Tibial artery (tissue), 4 donors: ENCODE results near the gene DNAH3.
"Not testable (repeated sequence)": the region's sequence is repeated elsewhere in the genome, so short reads cannot be mapped to it uniquely, and the experiment has no call there.

Experiments used
- DNase-seq, 2 donors: peaks; one replicate each; pipeline ENCODE4 v3.0.0-alpha.2; 2019
- H3K27ac ChIP-seq, 2 donors: fragments of 200-600 bp; sonication (generic) in 1 of 2; 1 replicate in 1 of 2; 2 replicates in 1 of 2; pipeline ENCODE4 v1.5.1; 2018 to 2019; ENCODE audit warnings: mild to moderate bottlenecking in 1 of 2
- H3K27me3 ChIP-seq, 2 donors: fragments of 200-600 bp; sonication (generic) in 1 of 2; one replicate each; pipeline versions ENCODE4 v1.5.1 to v1.6.0; 2016 to 2019
- H3K36me3 ChIP-seq, 3 donors: fragments of 200-600 bp; sonication (generic) in 2 of 3; one replicate each; pipeline ENCODE4 v1.5.1; 2016 to 2019; ENCODE audit warnings: mild to moderate bottlenecking in 2 of 3
- H3K4me1 ChIP-seq, 4 donors: fragments of 200-600 bp; sonication (generic) in 2 of 4; 1 replicate in 3 of 4; 2 replicates in 1 of 4; pipeline ENCODE4 v1.5.1; 2016 to 2019
- H3K4me3 ChIP-seq, 2 donors: fragments of 200-600 bp; sonication (generic) in 1 of 2; 1 replicate in 1 of 2; 2 replicates in 1 of 2; pipeline ENCODE4 v1.5.1; 2018 to 2019; ENCODE audit warnings: mild to moderate bottlenecking in 2 of 2
- H3K9me3 ChIP-seq, 3 donors: fragments of 200-600 bp; sonication (generic) in 1 of 3; one replicate each; pipeline ENCODE4 v1.5.1; 2016 to 2019
- intact Hi-C: fragments of 100-400 bp; cut with DNase I; formaldehyde crosslinking; loops from one replicate; pipeline ENCODE4 v1.15.0; 2023; ENCODE audit warnings: low total_unique reads
- TF ChIP-seq, protein P1 (sequence below), 2 experiments: fragments of 200-600 bp in 1 of 2; fragments of 450-650 bp in 1 of 2; IDR thresholded peaks; one replicate each; pipeline ENCODE4 v1.5.1; 2017 to 2019; ENCODE audit warnings: antibody characterized with exemption in 2 of 2, mild to moderate bottlenecking in 1 of 2, moderate library complexity in 1 of 2

DNAH3 gene

DNA sequence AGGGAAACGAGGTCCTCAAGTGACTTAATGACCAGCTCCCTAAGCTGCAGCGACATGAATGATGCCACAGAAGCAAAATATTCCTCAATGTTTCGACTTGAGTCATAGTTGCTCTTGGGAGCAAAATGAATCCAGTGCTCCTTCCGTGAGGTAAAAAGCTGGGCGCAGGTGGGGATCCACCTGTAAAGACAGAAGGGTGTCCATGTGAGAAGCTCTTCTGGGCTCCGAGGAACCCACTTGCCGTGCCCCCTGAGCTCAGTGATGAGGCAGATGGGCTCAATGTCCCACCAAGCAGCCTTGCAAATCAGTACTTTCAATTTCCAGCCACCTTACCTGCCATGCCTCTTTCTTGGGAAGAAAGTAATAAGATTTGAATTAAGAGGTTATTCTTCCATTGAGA lies 25.5 kb downstream of the DNAH3 start:
- Histone ChIP-seq H3K4me1 (no peaks in the 10 kb centered on the region), H3K4me3 (no peak overlapping the region), H3K27me3 (peaks cover 0 to 3% of the 10 kb centered on the region in 2 donors), H3K36me3 (no peaks in the 10 kb centered on the region), H3K27ac (no peak overlapping the region), H3K9me3 (no peaks in the 10 kb centered on the region)
- intact Hi-C loops, result no loop called here
- DNase-seq, result no peak
- TF ChIP-seq, protein P1, sequence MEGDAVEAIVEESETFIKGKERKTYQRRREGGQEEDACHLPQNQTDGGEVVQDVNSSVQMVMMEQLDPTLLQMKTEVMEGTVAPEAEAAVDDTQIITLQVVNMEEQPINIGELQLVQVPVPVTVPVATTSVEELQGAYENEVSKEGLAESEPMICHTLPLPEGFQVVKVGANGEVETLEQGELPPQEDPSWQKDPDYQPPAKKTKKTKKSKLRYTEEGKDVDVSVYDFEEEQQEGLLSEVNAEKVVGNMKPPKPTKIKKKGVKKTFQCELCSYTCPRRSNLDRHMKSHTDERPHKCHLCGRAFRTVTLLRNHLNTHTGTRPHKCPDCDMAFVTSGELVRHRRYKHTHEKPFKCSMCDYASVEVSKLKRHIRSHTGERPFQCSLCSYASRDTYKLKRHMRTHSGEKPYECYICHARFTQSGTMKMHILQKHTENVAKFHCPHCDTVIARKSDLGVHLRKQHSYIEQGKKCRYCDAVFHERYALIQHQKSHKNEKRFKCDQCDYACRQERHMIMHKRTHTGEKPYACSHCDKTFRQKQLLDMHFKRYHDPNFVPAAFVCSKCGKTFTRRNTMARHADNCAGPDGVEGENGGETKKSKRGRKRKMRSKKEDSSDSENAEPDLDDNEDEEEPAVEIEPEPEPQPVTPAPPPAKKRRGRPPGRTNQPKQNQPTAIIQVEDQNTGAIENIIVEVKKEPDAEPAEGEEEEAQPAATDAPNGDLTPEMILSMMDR (IDR thresholded peaks at IDR 0.05), result no peak

DNA sequence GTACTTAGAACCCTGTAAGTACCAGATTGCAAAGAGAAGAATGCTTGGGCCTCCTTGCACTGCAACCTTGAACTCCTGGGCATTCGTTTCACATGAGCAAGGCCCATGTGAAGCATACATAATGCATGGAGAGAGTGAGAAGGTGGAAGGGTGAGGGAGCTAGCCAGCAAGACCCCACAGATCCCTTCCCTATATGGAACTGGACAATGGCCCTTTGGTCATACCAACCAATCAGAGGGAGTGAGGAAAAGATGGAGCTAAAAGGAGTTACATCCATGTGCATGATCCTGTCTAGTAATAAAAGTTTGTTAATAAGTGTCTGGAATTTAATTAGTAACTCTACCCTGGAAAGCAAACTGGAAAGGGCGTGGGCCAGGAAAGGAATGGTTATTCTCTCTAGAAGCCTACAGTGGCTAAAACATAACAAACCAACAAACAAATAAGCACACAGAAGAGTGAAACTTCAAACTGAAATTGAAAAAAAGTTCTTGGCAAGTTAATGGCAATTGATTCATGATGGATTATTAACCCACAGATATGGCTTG lies 29.6 kb downstream of the DNAH3 start:
- no peak for DNase-seq
- intact Hi-C loops, result no loop called here
- no peak overlapping the region for H3K4me3 ChIP-seq
- no peaks in the 10 kb centered on the region for H3K27me3 ChIP-seq
- H3K9me3 ChIP-seq, result no peaks in the 10 kb centered on the region
- H3K4me1 ChIP-seq, result no peaks in the 10 kb centered on the region
- TF ChIP-seq, protein P1 (IDR thresholded peaks at IDR 0.05), result no peak
- no peaks in the 10 kb centered on the region for H3K36me3 ChIP-seq
- H3K27ac ChIP-seq, result no peak overlapping the region

DNA sequence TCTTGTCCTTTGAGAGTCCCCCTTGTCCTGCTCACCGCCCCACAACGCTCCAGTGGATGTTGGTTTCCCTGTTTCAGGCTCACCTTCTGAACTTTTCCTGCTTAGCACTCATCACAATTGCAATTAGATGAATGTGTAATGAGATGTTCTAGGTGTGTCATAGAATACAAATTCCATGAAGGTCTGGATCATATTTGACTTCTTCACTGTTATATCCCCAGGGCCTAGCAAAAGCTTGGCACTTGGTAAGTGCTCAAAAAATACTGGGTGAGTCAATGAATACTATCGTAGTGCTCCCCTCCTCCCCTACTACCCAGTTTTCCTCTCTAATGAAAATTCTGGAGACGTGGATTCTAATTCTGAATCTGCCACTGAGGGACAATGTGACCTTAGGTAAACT lies 33.1 kb downstream of the DNAH3 start:
- Histone ChIP-seq H3K9me3 (no peaks in the 10 kb centered on the region), H3K27ac (no peak overlapping the region), H3K27me3 (no peaks in the 10 kb centered on the region), H3K4me3 (no peak overlapping the region), H3K4me1 (no peaks in the 10 kb centered on the region), H3K36me3 (no peaks in the 10 kb centered on the region)
- TF ChIP-seq, protein P1 (IDR thresholded peaks at IDR 0.05), result no peak
- DNase-seq, result no peak
- intact Hi-C loops, result no loop called here

DNA sequence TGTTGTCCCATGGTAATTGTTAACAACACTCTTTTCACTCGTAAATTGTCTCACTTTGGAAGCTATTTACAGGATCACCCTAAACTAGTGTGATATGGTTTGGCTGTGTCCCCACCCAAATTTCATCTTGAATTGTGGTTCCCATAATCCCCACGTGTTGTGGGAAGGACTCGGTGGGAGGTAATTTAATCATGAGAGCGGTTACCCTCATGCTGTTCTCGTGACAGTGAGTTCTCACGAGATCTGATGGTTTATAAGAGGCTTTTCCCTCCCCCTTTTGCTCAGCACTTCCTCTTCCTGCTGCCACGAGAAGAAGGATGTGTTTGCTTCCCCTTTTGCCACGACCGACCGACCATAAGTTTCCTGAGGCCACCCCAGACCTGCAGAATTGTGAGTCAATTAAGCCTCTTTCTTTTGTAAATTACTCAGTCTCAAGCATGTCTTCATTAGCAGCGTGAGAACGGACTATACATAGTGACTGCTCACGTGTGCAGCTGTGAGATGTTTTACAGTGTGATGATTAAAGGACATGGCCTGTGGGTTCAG lies 34.4 kb downstream of the DNAH3 start:
- H3K27me3 ChIP-seq, result no peaks in the 10 kb centered on the region
- no peak overlapping the region for H3K4me3 ChIP-seq
- H3K9me3 ChIP-seq, result no peaks in the 10 kb centered on the region
- no peaks in the 10 kb centered on the region for H3K36me3 ChIP-seq
- intact Hi-C loops, result no loop called here
- TF ChIP-seq, protein P1 (IDR thresholded peaks at IDR 0.05), result no peak
- no peaks in the 10 kb centered on the region for H3K4me1 ChIP-seq
- no peak for DNase-seq
- no peak overlapping the region for H3K27ac ChIP-seq

DNA sequence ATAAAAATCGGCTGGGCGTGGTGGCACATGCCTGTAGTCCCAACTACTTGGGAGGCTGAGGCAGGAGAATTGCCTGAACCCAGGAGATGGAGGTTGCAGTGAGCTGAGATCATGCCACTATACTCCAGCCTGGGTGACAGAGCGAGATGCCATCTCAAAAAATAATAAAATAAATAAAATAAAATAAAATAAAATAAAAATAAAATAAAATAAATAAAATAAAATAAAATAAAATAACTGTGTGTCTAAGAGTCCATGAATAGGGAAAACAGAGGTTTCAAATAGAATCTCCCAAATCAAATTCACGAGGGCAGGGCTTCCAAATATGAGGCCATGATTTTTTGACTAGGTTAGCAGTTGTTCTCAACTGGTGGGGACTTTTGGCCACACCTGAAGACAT lies 35.1 kb downstream of the DNAH3 start:
- H3K9me3 ChIP-seq, H3K4me3 ChIP-seq, intact Hi-C loops, H3K4me1 ChIP-seq, DNase-seq, H3K27ac ChIP-seq, H3K27me3 ChIP-seq, H3K36me3 ChIP-seq: not testable (repeated sequence)

DNA sequence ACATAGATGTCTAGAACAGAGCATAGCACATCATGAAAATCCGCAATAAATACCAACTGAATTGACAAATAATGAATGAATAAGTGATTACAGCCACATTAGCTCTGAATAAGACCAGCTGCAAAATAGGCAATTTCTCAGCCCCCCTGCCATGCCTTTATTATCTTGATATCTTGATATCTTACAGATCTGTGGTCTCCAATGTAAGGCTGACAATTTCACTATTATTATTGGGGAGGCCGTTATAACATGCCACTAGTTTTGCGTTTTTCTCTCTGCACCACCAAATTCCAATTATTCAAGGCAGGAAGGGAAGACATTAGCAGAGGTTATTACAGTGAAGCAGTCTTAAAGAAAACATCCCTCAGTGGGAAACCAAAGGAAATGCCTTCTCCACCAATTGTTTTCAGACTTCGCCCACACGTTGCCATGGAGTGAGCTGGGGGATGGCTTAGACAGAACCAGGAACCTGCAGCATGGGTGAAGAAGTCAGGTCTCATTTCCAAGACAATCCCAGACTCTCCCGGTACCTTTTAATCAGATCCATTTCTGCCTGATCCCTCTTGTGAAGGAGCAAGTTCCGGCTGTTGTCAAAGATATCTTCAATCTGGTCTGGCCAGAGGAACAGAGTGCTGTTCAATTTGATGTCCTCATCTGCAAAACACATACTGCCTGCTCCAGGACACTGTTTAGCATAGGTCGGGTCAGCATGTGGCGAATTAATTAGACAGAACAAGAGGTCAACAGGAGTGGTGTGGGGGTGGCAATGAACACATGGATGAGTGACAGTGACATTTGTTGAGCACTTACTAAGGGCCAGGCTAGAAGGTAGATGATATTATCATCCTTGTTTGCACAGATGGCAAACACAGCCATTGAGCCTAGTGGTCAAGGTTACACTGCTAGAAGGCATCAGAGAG lies 46.4 kb downstream of the DNAH3 start:
- no peak for DNase-seq
- Histone ChIP-seq H3K4me1 (no peaks in the 10 kb centered on the region), H3K4me3 (no peak overlapping the region), H3K9me3 (no peaks in the 10 kb centered on the region), H3K27ac (no peak overlapping the region), H3K36me3 (no peaks in the 10 kb centered on the region), H3K27me3 (no peaks in the 10 kb centered on the region)
- intact Hi-C loops, result no loop called here
- TF ChIP-seq, protein P1 (IDR thresholded peaks at IDR 0.05), result no peak
